ENCODE results near the gene KRT39. TPM values are rescaled to one million over a fixed set of nuclear protein-coding genes. Genes with fewer than 3 reads are reported as not detected.

The KRT39 gene
- polyA plus RNA-seq, 1 donor (not counting 4 experiments of a cell fraction or from before 2014, with no cell fraction given), result not detected

GRCh38 chr17:40944531-40944930 is 22.2 kb downstream of the KRT39 start:
- no peak for DNase-seq (ENCODE audit: low read depth, low spot score)
- Histone ChIP-seq H3K36me3 (ENCODE audit: control insufficient read depth in 2 of 2, extremely low read depth in 1 of 2, insufficient read depth in 2 of 2, low read length in 2 of 2) (no peaks in the 10 kb centered on the region), H3K9ac (ENCODE audit: control insufficient read depth, extremely low read depth, insufficient read depth, low read length) (no peak overlapping the region), H3K9me3 (ENCODE audit: control insufficient read depth, low read depth, low read length) (no peaks in the 10 kb centered on the region), H3K4me2 (ENCODE audit: control insufficient read depth, extremely low read depth, insufficient read depth, low read depth, low read length) (no peak overlapping the region), H3K4me3 (ENCODE audit: control insufficient read depth in 2 of 3, extremely low read depth in 1 of 3, insufficient read depth in 2 of 3, low read depth in 1 of 3, low read length in 3 of 3) (no peak overlapping the region), H3K4me1 (ENCODE audit: control insufficient read depth, extremely low read depth, insufficient read depth, low read length) (no peaks in the 10 kb centered on the region), H2AFZ (ENCODE audit: control insufficient read depth, low read length) (no peak overlapping the region), H3K9me1 (ENCODE audit: control insufficient read depth, extremely low read depth, insufficient read depth, low read length) (no peaks in the 10 kb centered on the region), H3K27me3 (ENCODE audit: control insufficient read depth, extremely low read depth, insufficient read depth, low read length) (no peaks in the 10 kb centered on the region), H3K27ac (ENCODE audit: control insufficient read depth, insufficient read depth, low read length) (no peak overlapping the region), H4K20me1 (ENCODE audit: control insufficient read depth, extremely low read depth, insufficient read depth, low read length) (no peaks in the 10 kb centered on the region), H3K79me2 (ENCODE audit: control insufficient read depth, insufficient read depth, low read length) (no peaks in the 10 kb centered on the region)
- dilution Hi-C loops (cut with MboI; ENCODE audit: extremely low pct_ligation_motif_present, low sequenced_read_pairs), result no loop called here
- TF ChIP-seq EZH2 (IDR thresholded peaks at IDR 0.05; ENCODE audit: low read length), result no peak
- no peak for TF ChIP-seq CTCF (optimal IDR thresholded peaks at IDR 0.05 in 1 of 3, IDR thresholded peaks at IDR 0.05 in 1 of 3, conservative IDR thresholded peaks at IDR 0.05 in 1 of 3; ENCODE audit: extremely low read depth in 1 of 3, insufficient read depth in 2 of 3, low read length in 3 of 3)
- FAIRE-seq, result no peak

- H3K9me1 ChIP-seq (ENCODE audit: control insufficient read depth, extremely low read depth, insufficient read depth, low read length), result no peaks in the 10 kb centered on the region
- H3K9ac ChIP-seq (ENCODE audit: control insufficient read depth, extremely low read depth, insufficient read depth, low read length), result no peak overlapping the region
- H3K79me2 ChIP-seq (ENCODE audit: control insufficient read depth, insufficient read depth, low read length), result no peaks in the 10 kb centered on the region
- TF ChIP-seq EZH2 (IDR thresholded peaks at IDR 0.05; ENCODE audit: low read length) (no peak), CTCF (optimal IDR thresholded peaks at IDR 0.05 in 1 of 3, IDR thresholded peaks at IDR 0.05 in 1 of 3, conservative IDR thresholded peaks at IDR 0.05 in 1 of 3; ENCODE audit: extremely low read depth in 1 of 3, insufficient read depth in 2 of 3, low read length in 3 of 3) (no peak)
- H3K27me3 ChIP-seq (ENCODE audit: control insufficient read depth, extremely low read depth, insufficient read depth, low read length), result no peaks in the 10 kb centered on the region
- H3K4me2 ChIP-seq (ENCODE audit: control insufficient read depth, extremely low read depth, insufficient read depth, low read depth, low read length), result no peak overlapping the region
- peaks cover 8% of the 10 kb centered on the region for H3K4me1 ChIP-seq (ENCODE audit: control insufficient read depth, extremely low read depth, insufficient read depth, low read length)
- dilution Hi-C loops (cut with MboI; ENCODE audit: extremely low pct_ligation_motif_present, low sequenced_read_pairs), result no loop called here
- no peaks in the 10 kb centered on the region for H3K9me3 ChIP-seq (ENCODE audit: control insufficient read depth, low read depth, low read length)
- H3K27ac ChIP-seq (ENCODE audit: control insufficient read depth, insufficient read depth, low read length), result no peak overlapping the region
- no peak overlapping the region for H3K4me3 ChIP-seq (ENCODE audit: control insufficient read depth in 2 of 3, extremely low read depth in 1 of 3, insufficient read depth in 2 of 3, low read depth in 1 of 3, low read length in 3 of 3)
- no peak for FAIRE-seq
- no peaks in the 10 kb centered on the region for H3K36me3 ChIP-seq (ENCODE audit: control insufficient read depth in 2 of 2, extremely low read depth in 1 of 2, insufficient read depth in 2 of 2, low read length in 2 of 2)
- H2AFZ ChIP-seq (ENCODE audit: control insufficient read depth, low read length), result no peak overlapping the region
- no peaks in the 10 kb centered on the region for H4K20me1 ChIP-seq (ENCODE audit: control insufficient read depth, extremely low read depth, insufficient read depth, low read length)
- DNase-seq (ENCODE audit: low read depth, low spot score), result no peak
Measured at GRCh38 chr17:40942553-40942952, 24.2 kb downstream of the KRT39 start.
